Measurements from ENCODE around the gene TERC. TPM values are rescaled to one million over a fixed set of nuclear protein-coding genes. Genes with fewer than 3 reads are reported as not detected.

TERC gene
- total RNA-seq, 3 donors from 2014 or later: 2.3 to 7.6 TPM; not detected in 1

GRCh38 chr3:169811631-169812331, 46.9 kb upstream of the TERC start:
- TF ChIP-seq CTCF (IDR thresholded peaks at IDR 0.05): no peak
- intact Hi-C loops (cut with DNase I, micrococcal nuclease): no loop called here
- Histone ChIP-seq H3K9me3 (no peaks in the 10 kb centered on the region), H3K4me1 (ENCODE audit: low read depth) (peaks cover 10% of the 10 kb centered on the region), H3K36me3 (ENCODE audit: low read depth) (no peaks in the 10 kb centered on the region), H3K4me3 (no peak overlapping the region)
- DNase-seq (peak in 2 of 3 donors; percentile 22 to 56), ATAC-seq (peak; percentile 48)

- no peak for TF ChIP-seq CTCF (IDR thresholded peaks at IDR 0.05)
- intact Hi-C loops (cut with DNase I, micrococcal nuclease): no loop called here
- H3K4me1 ChIP-seq (ENCODE audit: low read depth): peaks cover 10% of the 10 kb centered on the region
- no peaks in the 10 kb centered on the region for H3K36me3 ChIP-seq (ENCODE audit: low read depth)
- no peak for ATAC-seq
- DNase-seq: no peak
- no peaks in the 10 kb centered on the region for H3K9me3 ChIP-seq
- H3K4me3 ChIP-seq: no peak overlapping the region
Measured at GRCh38 chr3:169809230-169809795, 44.5 kb upstream of the TERC start.

DNA sequence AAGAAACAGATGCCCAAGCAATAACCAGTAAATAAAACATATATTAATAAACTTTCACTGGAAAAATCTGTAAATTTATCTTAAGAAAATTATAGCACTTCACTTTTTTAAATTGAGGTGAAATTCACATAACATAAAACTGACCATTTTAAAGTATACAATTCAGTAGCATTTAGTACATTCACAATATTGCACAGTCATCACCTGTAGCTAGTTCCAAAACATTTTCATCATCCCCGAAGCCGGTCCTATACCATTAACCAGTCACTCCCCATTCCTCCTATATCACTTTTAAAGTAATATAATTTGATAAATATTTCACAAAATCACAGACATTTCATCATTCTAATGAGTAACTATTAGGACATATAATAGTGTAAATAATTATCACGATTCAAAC, 39.8 kb upstream of the TERC start:
- Histone ChIP-seq H3K36me3 (ENCODE audit: low read depth) (no peaks in the 10 kb centered on the region), H3K9me3 (no peaks in the 10 kb centered on the region), H3K4me1 (ENCODE audit: low read depth) (no peaks in the 10 kb centered on the region), H3K4me3 (no peak overlapping the region)
- no peak for TF ChIP-seq CTCF (IDR thresholded peaks at IDR 0.05)
- ATAC-seq: no peak
- DNase-seq: no peak
- intact Hi-C loops (cut with DNase I, micrococcal nuclease): no loop called here

DNA sequence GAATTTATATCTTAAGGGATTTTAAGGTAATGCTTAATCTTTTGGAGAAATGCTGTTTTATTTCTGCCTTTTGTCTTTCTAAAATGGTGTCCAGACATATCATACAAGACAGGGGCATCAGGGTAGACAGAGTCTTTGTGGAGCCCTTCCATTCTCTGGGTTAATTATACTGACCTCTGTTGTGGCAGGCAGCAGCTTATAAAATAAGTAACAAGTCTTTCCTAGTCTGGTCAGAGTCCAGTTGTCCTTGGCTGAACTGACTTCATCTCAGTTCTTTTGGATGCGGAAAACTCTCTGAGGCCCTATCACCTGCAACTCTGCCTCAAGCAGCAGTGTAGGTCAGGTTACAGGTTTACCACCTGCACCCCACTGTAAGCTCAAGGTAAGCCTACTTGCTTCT, 27.5 kb upstream of the TERC start:
- ATAC-seq (no peak), DNase-seq (no peak)
- Histone ChIP-seq H3K9me3 (no peaks in the 10 kb centered on the region), H3K4me1 (ENCODE audit: low read depth) (no peaks in the 10 kb centered on the region), H3K4me3 (no peak overlapping the region), H3K36me3 (ENCODE audit: low read depth) (no peaks in the 10 kb centered on the region)
- TF ChIP-seq CTCF (IDR thresholded peaks at IDR 0.05): no peak
- intact Hi-C loops (cut with DNase I, micrococcal nuclease): no loop called here

DNA sequence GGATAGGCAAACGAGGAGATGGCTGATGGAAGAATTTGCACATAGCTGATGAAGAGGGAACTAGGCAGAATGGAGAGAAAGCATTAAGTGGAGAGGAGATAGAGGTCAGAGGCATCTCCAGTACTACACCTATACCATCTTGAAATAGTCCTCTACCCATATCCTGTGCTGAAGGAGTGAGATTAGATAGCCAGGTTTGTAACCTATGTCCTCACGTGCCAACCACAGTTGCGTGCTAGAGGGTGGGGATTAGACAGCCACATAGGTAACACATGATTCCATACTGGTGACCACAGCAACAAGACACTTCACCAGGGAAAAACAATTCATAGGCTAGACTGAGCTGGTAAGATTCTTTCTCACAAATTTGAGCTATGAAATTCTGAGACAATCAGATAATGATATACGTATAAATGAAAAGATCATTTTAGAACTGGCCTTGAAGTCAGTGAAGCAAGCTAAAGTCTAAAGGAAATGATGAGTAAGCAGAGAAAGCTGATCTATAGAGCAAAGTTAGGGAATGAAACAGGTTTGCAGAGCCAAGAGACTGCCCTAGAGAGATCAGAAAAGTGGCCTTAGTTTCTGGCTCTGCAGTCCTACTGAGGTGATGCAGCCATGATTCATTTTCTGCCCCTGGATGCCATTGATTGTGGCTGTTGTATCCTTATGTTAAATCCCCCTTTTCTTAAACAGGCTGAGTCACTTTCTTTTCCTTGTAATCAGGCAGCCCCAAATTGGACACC, 26.0 kb upstream of the TERC start:
- H3K36me3 ChIP-seq (ENCODE audit: low read depth): no peaks in the 10 kb centered on the region

More for the DNA sequence above, 26.0 kb upstream of the TERC start:
- ATAC-seq: no peak
- Histone ChIP-seq H3K9me3 (no peaks in the 10 kb centered on the region), H3K4me3 (no peak overlapping the region), H3K4me1 (ENCODE audit: low read depth) (no peaks in the 10 kb centered on the region)
- intact Hi-C loops (cut with DNase I, micrococcal nuclease): no loop called here
- DNase-seq: no peak
- no peak for TF ChIP-seq CTCF (IDR thresholded peaks at IDR 0.05)

All from mucosa of descending colon (tissue), 3 donors.